Endothelial cell (in vitro differentiated cells): ENCODE measurements around the gene NOS2. TPM values are rescaled to one million over a fixed set of nuclear protein-coding genes. Genes with fewer than 3 reads are reported as not detected.
"Not testable (repeated sequence)": the region's sequence is repeated elsewhere in the genome, so short reads cannot be mapped to it uniquely, and the experiment has no call there.

Experiments used
- DNase-seq: peaks from one replicate; pipeline ENCODE4 v3.0.0; 2021; ENCODE audit warnings: low spot score
- H3K27ac Mint-ChIP-seq: one replicate; pipeline ENCODE4 v1.8.0; 2021; ENCODE audit warnings: mixed read lengths, inconsistent platforms; ENCODE audit not compliant: unreplicated experiment
- H3K27me3 Mint-ChIP-seq: one replicate; pipeline ENCODE4 v1.8.0; 2021; ENCODE audit warnings: mild to moderate bottlenecking, moderate library complexity, mixed read lengths, inconsistent platforms; ENCODE audit not compliant: unreplicated experiment
- H3K36me3 Mint-ChIP-seq: one replicate; pipeline ENCODE4 v1.8.0; 2021; ENCODE audit warnings: mild to moderate bottlenecking, low read depth, mixed read lengths, inconsistent platforms; ENCODE audit not compliant: unreplicated experiment
- H3K4me1 Mint-ChIP-seq: one replicate; pipeline ENCODE4 v1.8.0; 2021; ENCODE audit warnings: mild to moderate bottlenecking, mixed read lengths, inconsistent platforms; ENCODE audit not compliant: unreplicated experiment
- H3K4me3 Mint-ChIP-seq: one replicate; pipeline ENCODE4 v1.8.0; 2021; ENCODE audit warnings: mild to moderate bottlenecking, mixed read lengths, inconsistent platforms; ENCODE audit not compliant: unreplicated experiment
- H3K9me3 Mint-ChIP-seq: one replicate; pipeline ENCODE4 v1.8.0; 2021; ENCODE audit warnings: mixed read lengths, inconsistent platforms; ENCODE audit not compliant: unreplicated experiment
- total RNA-seq: library from RNA; stranded (reverse); fragmentation: NEBNext Ultra II Directional; extraction: Animal tissue kit (Norgen Biotek cat#: 25700); gene quantifications from one replicate; pipeline ENCODE4 v1.2.1, GENCODE V29; 2021; ENCODE audit not compliant: unreplicated experiment
- TF ChIP-seq, protein P1 (sequence below): fragments of 200-600 bp; sonication (generic); IDR thresholded peaks from one replicate; pipeline ENCODE4 v1.5.0; 2021; ENCODE audit warnings: antibody characterized with exemption; ENCODE audit not compliant: unreplicated experiment

Gene NOS2
- total RNA-seq, 1 donor from 2014 or later = 1.3 TPM

GRCh38 chr17:27845264-27846041 lies 45.1 kb upstream of the NOS2 start:
- Mint-ChIP-seq H3K4me1 (no peaks in the 10 kb centered on the region), H3K36me3 (no peaks in the 10 kb centered on the region), H3K27me3 (no peaks in the 10 kb centered on the region), H3K9me3 (no peaks in the 10 kb centered on the region), H3K4me3 (no peak overlapping the region), H3K27ac (no peak overlapping the region)
- TF ChIP-seq, protein P1, sequence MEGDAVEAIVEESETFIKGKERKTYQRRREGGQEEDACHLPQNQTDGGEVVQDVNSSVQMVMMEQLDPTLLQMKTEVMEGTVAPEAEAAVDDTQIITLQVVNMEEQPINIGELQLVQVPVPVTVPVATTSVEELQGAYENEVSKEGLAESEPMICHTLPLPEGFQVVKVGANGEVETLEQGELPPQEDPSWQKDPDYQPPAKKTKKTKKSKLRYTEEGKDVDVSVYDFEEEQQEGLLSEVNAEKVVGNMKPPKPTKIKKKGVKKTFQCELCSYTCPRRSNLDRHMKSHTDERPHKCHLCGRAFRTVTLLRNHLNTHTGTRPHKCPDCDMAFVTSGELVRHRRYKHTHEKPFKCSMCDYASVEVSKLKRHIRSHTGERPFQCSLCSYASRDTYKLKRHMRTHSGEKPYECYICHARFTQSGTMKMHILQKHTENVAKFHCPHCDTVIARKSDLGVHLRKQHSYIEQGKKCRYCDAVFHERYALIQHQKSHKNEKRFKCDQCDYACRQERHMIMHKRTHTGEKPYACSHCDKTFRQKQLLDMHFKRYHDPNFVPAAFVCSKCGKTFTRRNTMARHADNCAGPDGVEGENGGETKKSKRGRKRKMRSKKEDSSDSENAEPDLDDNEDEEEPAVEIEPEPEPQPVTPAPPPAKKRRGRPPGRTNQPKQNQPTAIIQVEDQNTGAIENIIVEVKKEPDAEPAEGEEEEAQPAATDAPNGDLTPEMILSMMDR = no peak
- no peak for DNase-seq

DNA sequence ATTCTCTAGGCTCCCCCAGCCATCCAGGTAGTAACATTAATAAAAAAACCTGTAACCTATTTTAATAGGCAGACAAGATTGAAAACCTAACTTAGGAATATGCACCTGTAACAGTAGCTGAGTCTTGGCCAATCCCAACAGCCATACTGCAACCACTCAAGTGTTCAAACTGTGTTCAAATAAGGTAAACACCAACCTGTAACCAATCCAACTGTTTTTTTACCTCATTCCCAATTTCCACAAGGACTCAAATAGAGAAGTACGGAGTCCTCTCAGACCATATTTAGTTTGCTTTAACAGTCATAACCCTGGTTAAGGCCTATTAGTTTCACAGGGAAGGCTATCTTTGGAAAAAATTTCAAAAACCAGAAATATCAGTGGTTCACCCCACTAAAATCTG lies 40.4 kb upstream of the NOS2 start:
- Mint-ChIP-seq H3K4me3 (no peak overlapping the region), H3K9me3 (no peaks in the 10 kb centered on the region), H3K27me3 (no peaks in the 10 kb centered on the region), H3K4me1 (no peaks in the 10 kb centered on the region), H3K27ac (no peak overlapping the region), H3K36me3 (no peaks in the 10 kb centered on the region)
- DNase-seq = no peak
- TF ChIP-seq, protein P1 = no peak

DNA sequence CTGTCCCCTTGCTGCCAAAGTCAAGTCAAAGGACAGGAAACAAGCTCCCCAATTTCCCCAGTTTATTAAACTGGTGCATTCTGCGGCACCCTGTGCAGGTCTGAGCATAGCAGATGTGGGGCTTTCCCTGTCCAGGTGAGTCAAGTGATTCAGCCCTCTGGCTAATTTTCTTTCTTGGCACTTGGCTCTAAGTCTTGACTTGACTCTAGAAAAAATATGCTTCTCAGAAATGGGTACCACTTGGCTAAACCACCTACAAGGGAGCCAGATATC lies 40.0 kb upstream of the NOS2 start:
- not testable (repeated sequence) for H3K4me3 Mint-ChIP-seq, H3K36me3 Mint-ChIP-seq, DNase-seq, H3K27me3 Mint-ChIP-seq, H3K4me1 Mint-ChIP-seq, H3K27ac Mint-ChIP-seq, H3K9me3 Mint-ChIP-seq

DNA sequence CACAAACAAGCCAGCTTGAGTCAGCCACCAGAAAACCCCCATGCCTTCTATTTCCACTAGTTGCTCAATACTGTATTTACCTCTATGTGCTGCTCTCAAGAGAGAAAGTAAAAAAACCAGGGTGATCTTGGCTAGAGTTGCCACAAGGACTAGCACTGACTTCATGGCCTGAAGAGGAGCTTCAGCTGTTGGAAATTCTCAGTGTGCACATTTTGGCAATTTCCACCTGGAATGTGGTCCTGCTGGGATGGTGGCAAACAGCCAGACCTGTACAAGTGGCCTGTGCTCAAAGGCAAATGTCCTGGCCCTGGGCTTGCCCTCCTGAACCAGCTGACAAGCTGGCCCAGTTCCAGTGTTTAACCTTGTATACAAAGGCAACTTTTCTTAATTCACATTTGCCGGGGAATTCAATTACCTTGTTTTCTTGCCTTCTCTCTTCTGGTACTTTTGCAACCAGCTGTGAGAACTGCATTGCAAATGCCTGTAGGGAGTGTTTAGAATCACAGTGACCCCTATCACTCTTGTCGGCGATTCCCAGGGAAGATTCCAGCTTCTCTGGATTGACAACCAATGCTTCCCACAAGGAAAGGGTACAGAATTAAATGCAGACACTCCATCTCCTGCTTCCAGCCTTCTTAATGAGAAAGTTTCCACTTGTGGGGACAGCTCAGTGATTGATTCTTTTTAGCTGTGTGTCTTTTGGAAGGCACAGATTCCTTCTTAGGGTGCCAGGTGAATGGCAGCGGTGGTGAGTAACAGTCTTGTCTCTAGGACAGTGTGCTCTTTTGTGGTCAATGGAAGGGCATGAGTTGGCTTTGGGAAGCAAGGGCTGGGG lies 39.5 kb upstream of the NOS2 start:
- DNase-seq, H3K27ac Mint-ChIP-seq, H3K4me1 Mint-ChIP-seq, H3K4me3 Mint-ChIP-seq, H3K27me3 Mint-ChIP-seq, H3K9me3 Mint-ChIP-seq, H3K36me3 Mint-ChIP-seq: not testable (repeated sequence)

GRCh38 chr17:27838607-27839006 lies 38.3 kb upstream of the NOS2 start:
- not testable (repeated sequence) for H3K27me3 Mint-ChIP-seq, DNase-seq, H3K4me1 Mint-ChIP-seq, H3K9me3 Mint-ChIP-seq, H3K36me3 Mint-ChIP-seq, H3K27ac Mint-ChIP-seq, H3K4me3 Mint-ChIP-seq

- not testable (repeated sequence) for H3K27ac Mint-ChIP-seq, H3K4me3 Mint-ChIP-seq, H3K9me3 Mint-ChIP-seq, H3K27me3 Mint-ChIP-seq, H3K36me3 Mint-ChIP-seq, DNase-seq, H3K4me1 Mint-ChIP-seq
These were observed 37.4 kb upstream of the NOS2 start for GRCh38 chr17:27837769-27838168.

GRCh38 chr17:27836651-27837050 lies 36.3 kb upstream of the NOS2 start:
- Mint-ChIP-seq H3K36me3 (no peaks in the 10 kb centered on the region), H3K4me3 (no peak overlapping the region), H3K9me3 (no peaks in the 10 kb centered on the region), H3K27me3 (no peaks in the 10 kb centered on the region), H3K4me1 (no peaks in the 10 kb centered on the region), H3K27ac (no peak overlapping the region)
- no peak for DNase-seq
- TF ChIP-seq, protein P1 = no peak
